GM21526 (cell line): ENCODE results near the gene LAMTOR2.
A peak's percentile ranks its signal among the peaks of the same experiment; 100 is the strongest.
"Not testable (repeated sequence)": the region's sequence is repeated elsewhere in the genome, so short reads cannot be mapped to it uniquely, and the experiment has no call there.

Experiments used
- ATAC-seq: cut with Tn5 transposase; IDR thresholded peaks from one replicate; pipeline ENCODE4 v1.9.1; 2021; ENCODE audit warnings: moderate library complexity; ENCODE audit not compliant: unreplicated experiment, low FRiP score

LAMTOR2 gene

GRCh38 chr1:156054500-156055280 is at the start of gene LAMTOR2:
Gene LAMTOR2, plus strand, starts transcription at chr1:156054782. Its CDS starts 108 bp downstream, at chr1:156054890.
- ATAC-seq: peak; percentile 53

- ATAC-seq: no peak
These were observed 49.6 kb upstream of the LAMTOR2 start for GRCh38 chr1:156004843-156005584.

- ATAC-seq: no peak
These were observed 47.8 kb upstream of the LAMTOR2 start for GRCh38 chr1:156006666-156007376.

GRCh38 chr1:156009404-156009803 is 45.2 kb upstream of the LAMTOR2 start:
- ATAC-seq: no peak

DNA sequence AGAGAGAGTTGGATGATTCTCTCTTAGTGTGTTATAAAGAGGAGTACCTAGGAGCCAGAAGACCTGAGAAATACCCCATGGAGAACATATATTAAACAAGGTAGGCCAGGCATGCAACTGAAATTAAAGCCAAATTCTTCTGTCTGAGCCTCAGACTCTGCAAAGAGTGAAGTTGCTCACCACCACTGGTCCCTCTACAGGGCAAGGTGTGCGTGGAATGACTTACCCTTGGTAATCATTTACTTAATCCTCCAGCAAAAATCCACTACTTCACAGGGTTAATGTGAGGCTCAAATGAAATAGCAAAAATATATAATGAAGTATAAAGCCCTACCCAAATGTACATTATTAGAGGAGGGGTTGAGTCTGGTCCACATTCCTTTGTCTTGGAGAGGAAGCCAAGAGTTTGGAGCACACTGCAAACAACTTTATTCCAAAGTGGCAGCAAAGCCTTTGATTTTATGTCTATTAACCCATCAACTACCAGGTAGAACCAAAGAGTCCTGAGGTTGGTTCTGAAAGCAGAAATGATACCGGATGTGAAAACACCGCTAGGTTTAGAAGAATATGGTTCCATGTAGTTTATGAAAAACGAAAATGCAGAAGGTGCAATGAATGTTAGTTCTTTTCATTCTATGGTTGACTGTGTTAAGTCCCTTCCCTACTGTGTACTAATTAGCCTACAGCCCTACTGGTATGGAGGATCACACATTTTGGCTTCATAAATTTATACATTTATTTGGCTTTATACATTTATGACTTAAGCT is 42.3 kb upstream of the LAMTOR2 start:
- ATAC-seq: peak; percentile 61

- ATAC-seq: no peak
These were observed 39.8 kb upstream of the LAMTOR2 start for GRCh38 chr1:156014829-156015228.

- ATAC-seq: no peak
These were observed 34.7 kb upstream of the LAMTOR2 start for GRCh38 chr1:156019946-156020292.

GRCh38 chr1:156020293-156021092 is 34.1 kb upstream of the LAMTOR2 start, which contains the start of gene SSR2:
Gene SSR2, minus strand, starts transcription at chr1:156020951. Its CDS starts 784 bp downstream, at chr1:156020167.
- peak; percentile 87 for ATAC-seq

DNA sequence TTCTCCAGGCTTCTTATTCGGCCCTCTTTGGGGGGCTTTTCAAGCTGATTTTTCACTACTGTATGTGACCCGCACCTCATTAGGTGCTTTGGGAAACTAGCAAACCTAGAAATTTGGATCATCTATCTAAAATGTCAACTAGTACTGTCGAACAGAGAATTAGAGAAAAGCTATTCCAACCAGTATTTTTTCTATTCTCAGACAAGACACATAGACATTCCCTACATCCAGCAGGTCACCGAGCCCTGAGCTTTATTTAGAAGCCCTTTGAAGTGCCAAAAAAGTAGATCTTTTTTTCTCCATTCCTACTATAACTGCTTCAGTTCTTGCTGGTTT is 33.5 kb upstream of the LAMTOR2 start:
- ATAC-seq: no peak

GRCh38 chr1:156021954-156022353 is 32.6 kb upstream of the LAMTOR2 start:
- no peak for ATAC-seq

DNA sequence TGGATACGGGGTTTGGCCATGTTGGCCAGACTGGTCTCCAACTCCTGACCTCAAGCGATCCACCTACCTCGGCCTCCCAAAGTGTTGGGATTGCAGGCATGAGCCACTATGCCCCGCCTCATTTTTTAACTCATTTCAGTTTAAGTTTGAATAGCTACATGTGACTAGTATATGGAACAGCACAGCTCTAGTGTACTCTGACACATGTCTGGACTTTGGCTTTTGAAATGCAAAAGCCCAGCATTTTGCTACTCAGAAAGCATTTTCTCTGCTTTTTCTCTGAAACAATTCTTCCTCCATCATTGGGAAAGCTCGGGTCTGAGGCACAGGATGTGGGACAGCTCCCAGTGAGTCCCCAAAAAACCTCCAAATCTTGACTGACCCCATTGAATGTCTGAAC is 29.8 kb upstream of the LAMTOR2 start:
- no peak for ATAC-seq

DNA sequence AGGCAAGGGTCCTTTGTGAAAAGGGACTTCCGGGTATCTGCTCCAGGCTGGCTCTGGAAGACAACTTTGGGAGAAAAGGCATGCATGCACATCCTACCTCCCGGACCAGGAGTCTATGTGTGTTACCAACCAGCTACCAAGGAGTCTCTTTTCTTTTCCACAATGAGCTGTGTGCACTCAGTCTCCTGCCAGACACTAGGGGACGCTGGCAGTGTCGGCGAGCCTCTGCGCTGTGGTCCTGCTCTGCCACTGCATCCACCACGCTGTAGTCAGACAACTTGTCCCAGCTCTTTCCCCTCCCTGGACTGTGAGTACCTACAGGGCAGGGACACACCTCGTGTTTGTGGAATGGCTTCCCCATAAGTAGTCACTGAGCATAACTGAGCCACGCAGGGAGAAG is 28.7 kb upstream of the LAMTOR2 start:
- ATAC-seq: no peak

DNA sequence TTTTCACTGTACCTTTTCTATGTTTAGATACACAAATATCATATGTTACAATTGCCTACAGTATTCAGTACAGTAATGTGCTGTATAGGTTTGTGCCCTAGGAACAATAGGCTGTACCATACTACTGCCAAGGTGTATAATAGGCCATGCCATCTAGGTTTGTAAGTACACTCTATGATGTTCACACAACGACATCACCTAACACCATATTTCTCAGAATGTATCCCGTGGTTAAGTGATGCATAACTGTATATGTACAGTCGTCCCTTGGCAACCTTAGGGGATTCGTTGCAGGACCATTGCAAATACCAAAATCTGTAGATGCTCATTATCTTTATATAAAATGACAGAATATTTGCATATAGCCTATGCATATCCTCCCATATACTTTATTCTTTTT is 28.0 kb upstream of the LAMTOR2 start:
- no peak for ATAC-seq

- no peak for ATAC-seq
These were observed 21.6 kb upstream of the LAMTOR2 start for GRCh38 chr1:156033011-156033410.

DNA sequence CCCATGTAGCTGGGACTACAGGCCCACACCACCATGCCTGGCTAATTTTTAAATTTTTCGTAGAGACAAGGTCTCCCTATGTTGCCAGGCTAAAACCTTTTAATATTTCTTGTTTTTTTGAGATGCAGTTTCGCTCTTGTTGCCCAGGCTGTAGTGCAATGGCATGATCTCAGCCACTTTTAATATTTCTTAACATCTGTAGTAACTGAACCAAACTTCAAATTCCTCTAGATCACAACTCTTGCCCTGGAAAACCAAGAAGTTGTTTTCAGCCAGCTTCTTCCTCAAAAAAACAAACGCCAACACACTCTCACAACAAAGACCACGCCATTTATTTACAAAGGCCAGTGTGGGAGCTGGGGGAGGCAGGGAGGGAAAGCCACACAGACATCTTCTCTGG is 19.6 kb upstream of the LAMTOR2 start:
- not testable (repeated sequence) for ATAC-seq

DNA sequence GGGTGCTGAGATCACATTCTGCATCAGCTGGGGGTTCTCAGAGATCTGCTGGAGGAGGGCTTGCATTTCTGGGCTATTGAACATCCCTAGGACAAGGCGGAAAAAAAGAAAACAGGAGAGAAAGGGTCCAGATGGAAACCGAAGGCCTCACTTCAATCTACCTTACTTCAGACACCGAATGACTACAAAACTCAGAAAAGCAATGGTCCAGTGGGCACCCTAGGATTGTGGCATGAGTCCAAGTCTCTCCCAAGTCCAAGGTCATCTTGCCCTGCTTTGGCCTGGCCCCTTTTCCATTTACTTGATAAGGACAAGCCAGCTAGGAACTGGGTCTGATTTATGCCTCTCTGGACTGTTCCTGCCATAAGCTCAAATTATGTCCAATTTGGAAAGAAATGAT is 11.8 kb upstream of the LAMTOR2 start:
- ATAC-seq: no peak

DNA sequence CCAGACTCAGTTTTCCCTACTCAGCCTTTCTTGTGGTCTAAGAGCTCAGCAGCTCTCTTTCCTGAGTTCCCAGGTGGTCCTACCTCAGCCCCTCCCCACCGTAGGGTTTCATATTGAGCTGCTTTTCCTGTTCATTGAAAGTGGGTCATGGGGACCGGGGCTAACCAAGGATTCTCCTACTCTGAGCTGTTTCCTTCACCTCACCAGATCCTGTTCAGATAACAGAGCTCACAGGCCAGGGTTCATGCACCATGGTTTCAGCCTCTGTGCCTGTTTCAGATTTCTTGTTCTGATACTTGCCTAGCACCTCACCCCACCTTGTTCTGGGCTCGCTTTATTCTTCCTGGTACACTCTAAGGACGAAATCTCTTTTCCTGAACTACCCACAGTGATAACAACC is 9.5 kb upstream of the LAMTOR2 start:
- ATAC-seq: no peak

DNA sequence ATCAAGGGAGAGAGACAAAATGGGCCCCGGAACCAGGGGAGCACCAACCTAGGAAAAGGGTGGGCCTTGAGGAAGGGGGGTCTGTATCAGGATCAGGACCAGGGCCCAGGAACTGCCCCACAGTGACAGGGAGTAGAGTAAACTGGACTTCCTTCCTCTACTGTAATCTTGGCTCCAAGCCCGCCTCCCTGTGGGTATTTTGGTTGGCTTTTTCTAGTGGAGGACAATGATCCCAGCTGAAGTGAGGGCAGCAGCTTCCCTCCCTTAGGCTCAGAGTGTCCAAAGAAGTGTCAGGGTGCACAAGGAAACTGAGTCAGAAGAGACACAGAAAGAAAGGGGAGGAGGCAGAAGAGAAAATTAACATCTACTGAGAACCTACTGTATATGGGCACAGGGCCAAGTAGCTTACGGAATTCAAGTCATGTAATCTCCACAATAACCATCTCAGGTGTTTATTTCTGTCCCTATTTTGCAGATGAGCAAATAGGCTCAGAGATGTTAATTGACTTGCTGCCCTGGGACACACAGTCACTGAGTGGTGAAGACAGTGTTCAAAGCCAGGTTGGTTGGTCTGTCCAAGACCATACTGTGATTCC is 5.8 kb upstream of the LAMTOR2 start:
- no peak for ATAC-seq

DNA sequence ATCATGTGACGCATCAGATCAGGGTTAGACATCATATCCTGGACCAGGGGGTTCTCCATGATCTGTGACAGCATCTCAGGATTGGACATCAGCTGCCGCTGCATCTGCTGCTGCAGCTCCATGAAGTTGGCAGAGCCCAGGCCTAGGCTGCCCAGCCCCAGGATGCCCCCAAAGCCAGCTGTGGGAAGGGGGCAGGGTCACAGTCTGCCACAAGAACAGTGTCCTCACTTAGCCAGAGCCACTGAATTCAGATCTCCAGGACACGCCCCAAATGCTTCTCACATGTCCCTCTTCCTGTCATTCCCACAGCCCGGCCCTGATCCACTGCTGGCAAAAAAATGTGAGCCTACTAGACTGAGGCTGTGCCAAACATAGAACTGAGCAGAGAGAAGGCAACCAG is 4.2 kb upstream of the LAMTOR2 start:
- ATAC-seq: no peak
